ENCODE measurements around the gene RIN2. TPM values are rescaled to one million over a fixed set of nuclear protein-coding genes. Genes with fewer than 3 reads are reported as not detected.

The RIN2 gene
- total RNA-seq, 6 experiments from 2014 or later = 7.0 to 37.7 (median 13.8) TPM

DNA sequence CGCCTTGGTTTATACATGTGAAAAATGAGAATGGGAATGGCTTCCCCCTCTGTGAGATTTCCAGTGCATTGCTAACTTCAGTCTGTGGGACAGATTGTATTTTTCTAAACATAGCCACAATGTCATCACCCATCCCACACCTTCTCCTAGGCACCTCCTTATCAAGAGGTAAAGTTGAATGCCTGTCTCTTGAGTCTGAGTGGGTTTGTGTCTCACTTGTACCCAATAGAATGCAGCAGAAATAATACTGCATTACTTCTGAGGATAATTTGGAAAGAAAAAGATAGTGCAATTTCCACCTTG lies 27.9 kb downstream of the RIN2 start:
- no peaks in the 10 kb centered on the region for H3K27me3 ChIP-seq
- 89% methylated on average over 1 of the region's 1 CpG for WGBS (ENCODE audit: insufficient coverage, low coverage, low lambda C conversion rate, missing lambda C conversion rate)
- H3K36me3 ChIP-seq = no peaks in the 10 kb centered on the region
- no peak overlapping the region for H3K27ac ChIP-seq
- peaks cover 0 to 13% (median 0%) of the 10 kb centered on the region in 4 donors for H3K4me1 ChIP-seq
- H3K9me3 ChIP-seq = no peaks in the 10 kb centered on the region
- TF ChIP-seq POLR2A (IDR thresholded peaks at IDR 0.05) = no peak
- TF ChIP-seq, protein P1, sequence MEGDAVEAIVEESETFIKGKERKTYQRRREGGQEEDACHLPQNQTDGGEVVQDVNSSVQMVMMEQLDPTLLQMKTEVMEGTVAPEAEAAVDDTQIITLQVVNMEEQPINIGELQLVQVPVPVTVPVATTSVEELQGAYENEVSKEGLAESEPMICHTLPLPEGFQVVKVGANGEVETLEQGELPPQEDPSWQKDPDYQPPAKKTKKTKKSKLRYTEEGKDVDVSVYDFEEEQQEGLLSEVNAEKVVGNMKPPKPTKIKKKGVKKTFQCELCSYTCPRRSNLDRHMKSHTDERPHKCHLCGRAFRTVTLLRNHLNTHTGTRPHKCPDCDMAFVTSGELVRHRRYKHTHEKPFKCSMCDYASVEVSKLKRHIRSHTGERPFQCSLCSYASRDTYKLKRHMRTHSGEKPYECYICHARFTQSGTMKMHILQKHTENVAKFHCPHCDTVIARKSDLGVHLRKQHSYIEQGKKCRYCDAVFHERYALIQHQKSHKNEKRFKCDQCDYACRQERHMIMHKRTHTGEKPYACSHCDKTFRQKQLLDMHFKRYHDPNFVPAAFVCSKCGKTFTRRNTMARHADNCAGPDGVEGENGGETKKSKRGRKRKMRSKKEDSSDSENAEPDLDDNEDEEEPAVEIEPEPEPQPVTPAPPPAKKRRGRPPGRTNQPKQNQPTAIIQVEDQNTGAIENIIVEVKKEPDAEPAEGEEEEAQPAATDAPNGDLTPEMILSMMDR (IDR thresholded peaks at IDR 0.05) = no peak
- ATAC-seq (no peak), DNase-seq (no peak)
- intact Hi-C loops (cut with DNase I) = loop anchor here (10.0 kb wide), 3 partner anchors 91 to 209 kb away; no protein-coding TSS in a partner anchor
- no peak overlapping the region for H3K4me3 ChIP-seq

DNA sequence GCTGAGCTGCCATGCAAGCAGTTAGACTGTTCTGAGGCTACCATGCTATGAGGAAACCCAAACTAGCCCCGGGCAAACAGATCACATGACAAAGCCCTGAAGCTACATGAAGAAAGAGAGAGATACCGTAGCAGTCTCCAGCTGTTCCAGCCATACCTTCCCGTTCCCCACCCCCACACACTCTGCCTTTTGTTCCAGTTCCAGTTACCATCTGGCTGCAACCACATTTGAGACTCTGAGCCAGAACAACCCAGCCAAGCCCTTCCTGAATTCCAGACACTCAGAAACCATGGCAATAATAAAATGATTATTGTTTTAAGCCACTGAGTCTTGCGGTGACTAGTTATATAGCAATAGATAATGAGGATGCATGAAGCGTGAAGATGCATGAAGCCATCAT lies 28.3 kb downstream of the RIN2 start:
- H3K4me3 ChIP-seq = no peak overlapping the region
- no peaks in the 10 kb centered on the region for H3K36me3 ChIP-seq
- DNase-seq = no peak
- TF ChIP-seq POLR2A (IDR thresholded peaks at IDR 0.05) = no peak
- TF ChIP-seq, protein P1 (IDR thresholded peaks at IDR 0.05) = no peak
- H3K4me1 ChIP-seq = peaks cover 0 to 13% (median 0%) of the 10 kb centered on the region in 4 donors
- ATAC-seq = no peak
- H3K9me3 ChIP-seq = no peaks in the 10 kb centered on the region
- no peaks in the 10 kb centered on the region for H3K27me3 ChIP-seq
- intact Hi-C loops (cut with DNase I) = loop anchor here (10.0 kb wide), 3 partner anchors 92 to 208 kb away; no protein-coding TSS in a partner anchor
- no peak overlapping the region for H3K27ac ChIP-seq
- 38% methylated on average over 5 of the region's 5 CpGs for WGBS (ENCODE audit: insufficient coverage, low coverage, low lambda C conversion rate, missing lambda C conversion rate)

DNA sequence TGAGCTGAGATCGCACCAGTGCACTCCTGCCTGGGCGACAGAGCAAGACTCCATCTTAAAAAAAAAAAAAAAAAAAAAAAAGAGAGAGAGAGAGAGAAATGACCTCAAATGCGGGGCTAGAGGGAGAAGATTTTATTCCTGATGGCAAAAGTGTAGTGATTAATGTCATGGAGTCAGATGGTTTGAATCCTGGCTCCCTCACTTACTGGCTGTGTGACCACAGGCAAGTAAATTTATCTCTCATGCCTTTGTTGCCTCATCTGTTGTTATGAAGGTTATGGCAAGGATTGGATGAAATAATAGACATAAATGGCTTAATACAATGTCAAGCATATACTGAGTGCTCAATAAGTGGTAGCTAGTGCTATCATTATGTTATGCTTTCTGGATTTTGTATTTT lies 29.3 kb downstream of the RIN2 start:
- no peak overlapping the region for H3K27ac ChIP-seq
- ATAC-seq = no peak
- H3K9me3 ChIP-seq = no peaks in the 10 kb centered on the region
- no peak for DNase-seq
- WGBS (ENCODE audit: insufficient coverage, low coverage, low lambda C conversion rate, missing lambda C conversion rate) = no CpG with 5 or more reads among the region's 3 CpGs
- no peak for TF ChIP-seq POLR2A (IDR thresholded peaks at IDR 0.05)
- TF ChIP-seq, protein P1 (IDR thresholded peaks at IDR 0.05) = no peak
- peaks cover 0 to 13% (median 0%) of the 10 kb centered on the region in 4 donors for H3K4me1 ChIP-seq
- H3K36me3 ChIP-seq = no peaks in the 10 kb centered on the region
- no peaks in the 10 kb centered on the region for H3K27me3 ChIP-seq
- no peak overlapping the region for H3K4me3 ChIP-seq
- intact Hi-C loops (cut with DNase I) = loop anchor here (10.0 kb wide), 3 partner anchors 93 to 207 kb away; no protein-coding TSS in a partner anchor

DNA sequence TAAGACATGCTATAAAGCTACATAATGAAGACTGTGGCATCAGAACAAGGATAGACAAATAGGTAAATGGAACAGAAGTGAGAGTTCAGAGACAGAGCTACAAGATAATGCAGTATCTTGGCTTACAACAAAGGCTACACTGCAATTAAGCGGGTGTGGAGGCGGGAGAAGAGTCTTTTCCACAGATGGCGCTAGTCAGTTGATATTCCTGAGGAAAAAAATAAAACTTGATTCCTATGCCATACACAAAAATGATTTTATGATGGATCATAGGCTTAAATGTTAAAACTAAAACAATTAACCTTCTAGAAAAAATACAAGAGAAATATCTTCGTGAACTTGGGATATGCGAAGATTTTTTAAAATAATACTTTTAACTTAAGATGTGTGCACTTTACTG lies 31.0 kb downstream of the RIN2 start:
- WGBS (ENCODE audit: insufficient coverage, low coverage, low lambda C conversion rate, missing lambda C conversion rate) = 91% methylated on average over 5 of the region's 5 CpGs

More for the DNA sequence above, 31.0 kb downstream of the RIN2 start:
- Histone ChIP-seq H3K27ac (no peak overlapping the region), H3K4me1 (peaks cover 0 to 13% (median 0%) of the 10 kb centered on the region in 4 donors), H3K27me3 (no peaks in the 10 kb centered on the region), H3K4me3 (no peak overlapping the region), H3K9me3 (no peaks in the 10 kb centered on the region), H3K36me3 (no peaks in the 10 kb centered on the region)
- ATAC-seq (no peak), DNase-seq (no peak)
- TF ChIP-seq POLR2A (IDR thresholded peaks at IDR 0.05) = no peak
- TF ChIP-seq, protein P1 (IDR thresholded peaks at IDR 0.05) = no peak
- intact Hi-C loops (cut with DNase I) = loop anchor here (10.0 kb wide), 3 partner anchors 94 to 206 kb away; no protein-coding TSS in a partner anchor

All from right lobe of liver (tissue), 6 donors.